Upper lobe of right lung (tissue), 1 donor: ENCODE measurements around the gene SFMBT2. TPM values are rescaled to one million over a fixed set of nuclear protein-coding genes. Genes with fewer than 3 reads are reported as not detected.
"Not testable (repeated sequence)": the region's sequence is repeated elsewhere in the genome, so short reads cannot be mapped to it uniquely, and the experiment has no call there.

ENCODE experiments used
- ATAC-seq: fragments of 200-7000 bp; cut with Tn5 transposase; one replicate; pipeline ENCODE4 v1.9.1; 2020; ENCODE audit warnings: mild to moderate bottlenecking, moderate library complexity
- DNase-seq: peaks from one replicate; pipeline ENCODE4 v3.0.0-alpha.2; 2020
- H3K27ac ChIP-seq: fragments of 200-600 bp; one replicate; pipeline ENCODE4 v1.8.0; 2022
- H3K27me3 ChIP-seq: fragments of 200-600 bp; one replicate; pipeline ENCODE4 v1.8.0; 2022; ENCODE audit warnings: mild to moderate bottlenecking
- H3K36me3 ChIP-seq: fragments of 200-600 bp; one replicate; pipeline ENCODE4 v1.8.0; 2022
- H3K4me1 ChIP-seq: fragments of 200-600 bp; one replicate; pipeline ENCODE4 v1.8.0; 2022
- H3K4me3 ChIP-seq: fragments of 200-600 bp; one replicate; pipeline ENCODE4 v1.8.0; 2022; ENCODE audit warnings: mild to moderate bottlenecking
- H3K9me3 ChIP-seq: fragments of 200-600 bp; one replicate; pipeline ENCODE4 v1.8.0; 2022
- intact Hi-C: fragments of 100-400 bp; cut with DNase I; formaldehyde crosslinking; loops from one replicate; pipeline ENCODE4 v1.11.0; 2022
- total RNA-seq: library from RNA; stranded (reverse); fragmentation: NEBNext Ultra II Directional; extraction: Animal tissue kit (Norgen Biotek cat#: 25700); gene quantifications from one replicate; pipeline ENCODE4 v1.2.1, GENCODE V29; 2021
- TF ChIP-seq, protein P1 (sequence below): fragments of 200-600 bp; IDR thresholded peaks from one replicate; pipeline ENCODE4 v1.8.0; 2022; ENCODE audit warnings: antibody characterized with exemption
- donor health status: DM: no; HTN: yes; CAD: no; lungs with severe emphysema.

SFMBT2 gene
- total RNA-seq, 1 donor from 2014 or later, result 16.1 TPM

DNA sequence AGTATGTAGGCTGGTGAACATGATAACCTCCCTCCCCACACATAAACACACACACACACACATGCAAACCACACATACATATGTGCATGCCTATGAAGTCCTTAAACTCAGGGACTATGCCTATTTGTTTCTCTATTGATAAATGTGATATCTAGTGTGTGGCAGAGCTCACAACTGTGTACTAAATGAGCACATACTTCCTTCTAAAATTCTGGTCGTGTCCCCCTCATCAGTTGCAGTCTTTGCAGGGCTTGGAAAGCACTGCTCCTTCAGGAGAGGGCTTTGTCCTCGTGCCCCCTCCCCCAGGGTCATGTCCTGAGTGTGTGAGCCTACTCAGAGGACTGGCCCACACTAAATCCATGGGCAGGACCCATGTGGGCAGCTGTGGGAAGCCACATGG lies 94.0 kb downstream of the SFMBT2 start:
- H3K4me3 ChIP-seq, result no peak overlapping the region
- DNase-seq, result no peak
- H3K36me3 ChIP-seq, result no peaks in the 10 kb centered on the region
- H3K9me3 ChIP-seq, result no peaks in the 10 kb centered on the region
- no peak for ATAC-seq
- no peak overlapping the region for H3K27ac ChIP-seq
- intact Hi-C loops, result no loop called here
- no peaks in the 10 kb centered on the region for H3K27me3 ChIP-seq
- TF ChIP-seq, protein P1, sequence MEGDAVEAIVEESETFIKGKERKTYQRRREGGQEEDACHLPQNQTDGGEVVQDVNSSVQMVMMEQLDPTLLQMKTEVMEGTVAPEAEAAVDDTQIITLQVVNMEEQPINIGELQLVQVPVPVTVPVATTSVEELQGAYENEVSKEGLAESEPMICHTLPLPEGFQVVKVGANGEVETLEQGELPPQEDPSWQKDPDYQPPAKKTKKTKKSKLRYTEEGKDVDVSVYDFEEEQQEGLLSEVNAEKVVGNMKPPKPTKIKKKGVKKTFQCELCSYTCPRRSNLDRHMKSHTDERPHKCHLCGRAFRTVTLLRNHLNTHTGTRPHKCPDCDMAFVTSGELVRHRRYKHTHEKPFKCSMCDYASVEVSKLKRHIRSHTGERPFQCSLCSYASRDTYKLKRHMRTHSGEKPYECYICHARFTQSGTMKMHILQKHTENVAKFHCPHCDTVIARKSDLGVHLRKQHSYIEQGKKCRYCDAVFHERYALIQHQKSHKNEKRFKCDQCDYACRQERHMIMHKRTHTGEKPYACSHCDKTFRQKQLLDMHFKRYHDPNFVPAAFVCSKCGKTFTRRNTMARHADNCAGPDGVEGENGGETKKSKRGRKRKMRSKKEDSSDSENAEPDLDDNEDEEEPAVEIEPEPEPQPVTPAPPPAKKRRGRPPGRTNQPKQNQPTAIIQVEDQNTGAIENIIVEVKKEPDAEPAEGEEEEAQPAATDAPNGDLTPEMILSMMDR, result no peak
- peaks cover 18% of the 10 kb centered on the region for H3K4me1 ChIP-seq

DNA sequence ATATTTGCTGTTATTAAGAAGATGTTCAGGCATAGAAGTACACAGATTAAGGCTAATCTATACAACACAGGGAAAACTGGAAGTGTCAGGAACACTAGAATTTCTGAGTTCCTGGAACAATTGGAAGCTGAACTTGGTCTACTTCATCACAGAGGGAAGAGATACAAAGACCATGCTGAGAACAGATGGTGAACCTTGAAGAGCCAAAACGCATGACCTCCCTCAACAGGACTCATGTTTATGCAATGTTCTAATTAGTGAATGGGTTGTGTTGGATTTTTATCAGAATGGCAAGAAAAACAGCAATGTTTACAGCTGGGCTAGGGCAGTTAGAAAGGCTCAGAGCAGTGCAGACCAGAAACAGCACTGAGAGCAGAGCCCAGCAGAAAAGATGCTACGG lies 94.9 kb downstream of the SFMBT2 start:
- TF ChIP-seq, protein P1, result no peak
- Histone ChIP-seq H3K4me1 (peaks cover 18% of the 10 kb centered on the region), H3K36me3 (no peaks in the 10 kb centered on the region), H3K4me3 (no peak overlapping the region), H3K27me3 (no peaks in the 10 kb centered on the region), H3K27ac (no peak overlapping the region), H3K9me3 (no peaks in the 10 kb centered on the region)
- intact Hi-C loops, result no loop called here
- DNase-seq, result no peak
- ATAC-seq, result no peak

DNA sequence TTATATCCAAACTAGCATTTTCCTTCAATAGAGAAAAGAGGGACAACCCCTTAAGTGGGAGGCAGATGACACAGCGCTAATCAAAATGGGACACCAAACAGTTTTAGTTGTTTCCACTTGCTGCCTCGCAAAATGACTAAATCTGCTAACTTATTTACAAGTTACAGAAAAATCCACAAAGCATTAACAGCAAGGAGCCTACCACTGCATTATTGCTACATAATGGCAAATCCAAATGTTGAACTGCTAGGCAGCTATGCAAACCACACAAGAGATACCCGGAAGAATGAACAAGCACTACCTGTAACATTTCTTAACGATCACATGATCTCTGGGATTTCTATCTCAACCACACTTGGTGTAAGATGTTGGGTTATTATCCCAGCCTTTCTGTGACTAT lies 96.7 kb downstream of the SFMBT2 start:
- intact Hi-C loops, result no loop called here
- Histone ChIP-seq H3K4me3 (no peak overlapping the region), H3K36me3 (no peaks in the 10 kb centered on the region), H3K27me3 (no peaks in the 10 kb centered on the region), H3K4me1 (peaks cover 12% of the 10 kb centered on the region), H3K27ac (no peak overlapping the region), H3K9me3 (no peaks in the 10 kb centered on the region)
- no peak for DNase-seq
- ATAC-seq, result no peak
- TF ChIP-seq, protein P1, result no peak

DNA sequence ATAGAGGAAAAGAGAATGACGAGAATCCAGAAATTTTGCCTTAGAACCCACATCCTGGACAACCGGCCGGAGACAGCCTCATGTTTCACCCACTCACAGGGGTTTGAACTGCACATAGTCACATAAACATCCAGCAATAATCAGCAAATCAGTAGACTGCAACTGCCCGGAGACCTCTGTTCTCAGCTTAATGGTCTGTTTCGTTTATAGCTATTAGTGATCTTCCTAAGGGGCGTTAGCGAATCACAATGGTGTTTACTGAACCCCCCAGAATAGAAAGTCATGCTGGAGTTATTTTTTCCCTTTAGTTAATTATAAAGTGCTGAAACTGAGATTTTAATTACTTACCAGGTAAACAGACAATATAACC lies 98.4 kb downstream of the SFMBT2 start:
- no peak for ATAC-seq
- TF ChIP-seq, protein P1, result no peak
- Histone ChIP-seq H3K4me1 (no peaks in the 10 kb centered on the region), H3K36me3 (no peaks in the 10 kb centered on the region), H3K27me3 (no peaks in the 10 kb centered on the region), H3K4me3 (no peak overlapping the region), H3K27ac (no peak overlapping the region), H3K9me3 (no peaks in the 10 kb centered on the region)
- DNase-seq, result no peak
- intact Hi-C loops, result no loop called here

DNA sequence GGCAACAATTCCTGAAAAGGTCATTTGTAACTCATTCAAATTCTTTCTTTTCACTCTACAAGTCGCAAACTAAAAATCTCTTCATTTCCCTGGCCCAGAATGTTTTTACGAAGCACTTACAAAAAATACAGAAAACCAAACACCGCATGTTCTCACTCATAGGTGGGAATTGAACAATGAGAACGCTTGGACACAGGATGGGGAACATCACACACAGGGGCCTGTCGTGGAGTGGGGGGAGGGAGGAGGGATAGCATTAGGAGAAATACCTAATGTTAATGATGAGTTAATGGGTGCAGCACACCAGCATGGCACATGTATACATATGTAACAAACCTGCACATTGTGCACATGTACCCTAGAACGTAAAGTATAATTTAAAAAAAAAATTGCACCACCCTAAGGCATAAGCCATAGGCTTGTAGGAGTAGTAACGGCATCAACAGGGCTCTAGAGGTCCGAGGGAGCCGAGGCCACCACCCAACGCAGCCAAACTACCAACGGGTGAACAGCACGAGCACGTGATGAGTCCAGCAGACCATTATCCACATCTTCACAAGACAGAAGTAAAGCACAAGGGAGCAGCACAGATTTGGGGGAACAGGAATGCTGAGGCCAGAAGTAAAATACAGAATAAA lies 98.9 kb downstream of the SFMBT2 start:
- ATAC-seq, H3K4me3 ChIP-seq, H3K36me3 ChIP-seq, H3K27ac ChIP-seq, H3K27me3 ChIP-seq, H3K4me1 ChIP-seq, intact Hi-C loops, H3K9me3 ChIP-seq, DNase-seq: not testable (repeated sequence)

DNA sequence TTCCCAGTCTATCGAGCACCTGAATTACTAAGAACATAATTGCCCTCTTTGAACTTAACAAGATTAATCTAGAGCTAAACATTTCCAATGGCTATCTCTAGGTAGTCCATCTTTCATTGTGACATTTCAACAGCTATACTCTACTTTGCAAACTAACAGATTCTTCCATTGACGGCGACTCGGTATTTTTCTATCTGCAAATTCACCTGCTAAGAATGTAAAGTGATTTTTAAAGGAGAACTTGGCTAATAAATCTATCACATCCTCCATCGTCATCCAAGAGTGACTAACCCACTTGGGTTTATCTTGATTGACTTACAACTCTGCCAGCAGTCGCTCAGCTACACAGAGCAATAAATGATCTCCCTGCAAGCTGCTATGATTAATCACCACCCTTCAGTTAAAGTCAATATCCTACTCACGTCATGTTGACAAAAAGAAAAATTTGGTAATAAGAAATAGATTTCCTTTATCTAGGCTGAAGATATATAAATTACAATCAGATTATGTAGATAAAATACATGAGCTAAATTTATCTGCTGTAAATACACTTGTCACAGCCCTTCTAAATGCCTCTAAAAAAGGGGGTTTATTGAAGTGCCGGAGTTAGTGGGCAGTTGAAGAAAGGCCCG lies 99.5 kb downstream of the SFMBT2 start:
- intact Hi-C loops, result no loop called here
- no peaks in the 10 kb centered on the region for H3K4me1 ChIP-seq
- ATAC-seq (no peak), DNase-seq (no peak)
- no peaks in the 10 kb centered on the region for H3K27me3 ChIP-seq
- H3K27ac ChIP-seq, result no peak overlapping the region
- no peaks in the 10 kb centered on the region for H3K9me3 ChIP-seq
- H3K4me3 ChIP-seq, result no peak overlapping the region
- no peaks in the 10 kb centered on the region for H3K36me3 ChIP-seq
- TF ChIP-seq, protein P1, result no peak
